ENCODE results near the gene CHN1.

CHN1 gene

GRCh38 chr2:174945601-174946260 is 59.5 kb downstream of the CHN1 start:
- no peaks in the 10 kb centered on the region for H3K9me3 ChIP-seq (ENCODE audit: control insufficient read depth in 5 of 5, low read length in 5 of 5)
- no peak overlapping the region for H3K4me3 ChIP-seq (ENCODE audit: low read depth in 1 of 5, low read length in 5 of 5)
- H3K4me1 ChIP-seq (ENCODE audit: control insufficient read depth in 5 of 5, insufficient read depth in 5 of 5, low read length in 5 of 5): no peaks in the 10 kb centered on the region
- H3K27me3 ChIP-seq (ENCODE audit: control insufficient read depth in 5 of 5, insufficient read depth in 4 of 5, low read length in 5 of 5): no peaks in the 10 kb centered on the region
- H3K27ac ChIP-seq (ENCODE audit: low read depth, low read length): no peak overlapping the region
- H3K9ac ChIP-seq (ENCODE audit: low read length in 5 of 5): no peak overlapping the region
- no peaks in the 10 kb centered on the region for H3K36me3 ChIP-seq (ENCODE audit: control insufficient read depth in 5 of 5, insufficient read depth in 5 of 5, low read length in 5 of 5)

DNA sequence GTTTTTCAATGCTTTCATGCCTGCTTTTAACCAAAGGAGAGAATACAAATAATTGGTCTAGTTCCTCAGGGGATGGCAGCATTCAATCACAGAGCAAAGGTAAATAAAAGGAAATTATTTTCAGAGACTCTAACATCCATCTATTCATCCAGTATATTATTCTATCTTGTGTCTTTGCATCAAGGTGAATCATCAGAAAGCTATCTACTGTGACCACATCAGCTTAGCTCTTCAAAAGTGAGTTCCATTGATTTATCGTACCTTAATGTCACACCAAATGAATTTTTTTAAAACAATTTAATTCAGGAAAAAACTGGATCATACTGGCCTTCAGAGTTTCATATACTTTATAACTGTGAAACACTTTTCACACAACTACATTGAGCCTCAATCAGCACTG is 66.1 kb downstream of the CHN1 start:
- H3K9ac ChIP-seq (ENCODE audit: low read length in 5 of 5): no peak overlapping the region
- H3K36me3 ChIP-seq (ENCODE audit: control insufficient read depth in 5 of 5, insufficient read depth in 5 of 5, low read length in 5 of 5): no peaks in the 10 kb centered on the region
- no peak overlapping the region for H3K27ac ChIP-seq (ENCODE audit: low read depth, low read length)
- H3K4me3 ChIP-seq (ENCODE audit: low read depth in 1 of 5, low read length in 5 of 5): no peak overlapping the region
- no peaks in the 10 kb centered on the region for H3K27me3 ChIP-seq (ENCODE audit: control insufficient read depth in 5 of 5, insufficient read depth in 4 of 5, low read length in 5 of 5)
- H3K9me3 ChIP-seq (ENCODE audit: control insufficient read depth in 5 of 5, low read length in 5 of 5): peaks cover 0 to 5% (median 0%) of the 10 kb centered on the region in 5 donors
- no peaks in the 10 kb centered on the region for H3K4me1 ChIP-seq (ENCODE audit: control insufficient read depth in 5 of 5, insufficient read depth in 5 of 5, low read length in 5 of 5)

- H3K9me3 ChIP-seq (ENCODE audit: control insufficient read depth in 5 of 5, low read length in 5 of 5): peaks cover 0 to 5% (median 0%) of the 10 kb centered on the region in 5 donors
- no peak overlapping the region for H3K9ac ChIP-seq (ENCODE audit: low read length in 5 of 5)
- no peak overlapping the region for H3K27ac ChIP-seq (ENCODE audit: low read depth, low read length)
- no peaks in the 10 kb centered on the region for H3K27me3 ChIP-seq (ENCODE audit: control insufficient read depth in 5 of 5, insufficient read depth in 4 of 5, low read length in 5 of 5)
- H3K4me3 ChIP-seq (ENCODE audit: low read depth in 1 of 5, low read length in 5 of 5): no peak overlapping the region
- peaks cover 0 to 7% (median 0%) of the 10 kb centered on the region in 5 donors for H3K4me1 ChIP-seq (ENCODE audit: control insufficient read depth in 5 of 5, insufficient read depth in 5 of 5, low read length in 5 of 5)
- H3K36me3 ChIP-seq (ENCODE audit: control insufficient read depth in 5 of 5, insufficient read depth in 5 of 5, low read length in 5 of 5): peaks cover 0 to 3% (median 0%) of the 10 kb centered on the region in 5 donors
Measured at GRCh38 chr2:174931724-174932123, 73.5 kb downstream of the CHN1 start.

GRCh38 chr2:174929786-174930185 is 75.4 kb downstream of the CHN1 start:
- Histone ChIP-seq H3K4me1 (ENCODE audit: control insufficient read depth in 5 of 5, insufficient read depth in 5 of 5, low read length in 5 of 5) (peaks cover 0 to 7% (median 0%) of the 10 kb centered on the region in 5 donors), H3K9me3 (ENCODE audit: control insufficient read depth in 5 of 5, low read length in 5 of 5) (peaks cover 0 to 5% (median 0%) of the 10 kb centered on the region in 5 donors), H3K27me3 (ENCODE audit: control insufficient read depth in 5 of 5, insufficient read depth in 4 of 5, low read length in 5 of 5) (no peaks in the 10 kb centered on the region), H3K4me3 (ENCODE audit: low read depth in 1 of 5, low read length in 5 of 5) (no peak overlapping the region), H3K9ac (ENCODE audit: low read length in 5 of 5) (no peak overlapping the region), H3K27ac (ENCODE audit: low read depth, low read length) (no peak overlapping the region), H3K36me3 (ENCODE audit: control insufficient read depth in 5 of 5, insufficient read depth in 5 of 5, low read length in 5 of 5) (peaks cover 0 to 3% (median 0%) of the 10 kb centered on the region in 5 donors)

- Histone ChIP-seq H3K36me3 (ENCODE audit: control insufficient read depth in 5 of 5, insufficient read depth in 5 of 5, low read length in 5 of 5) (no peaks in the 10 kb centered on the region), H3K4me3 (ENCODE audit: low read depth in 1 of 5, low read length in 5 of 5) (no peak overlapping the region), H3K27ac (ENCODE audit: low read depth, low read length) (no peak overlapping the region), H3K9me3 (ENCODE audit: control insufficient read depth in 5 of 5, low read length in 5 of 5) (no peaks in the 10 kb centered on the region), H3K4me1 (ENCODE audit: control insufficient read depth in 5 of 5, insufficient read depth in 5 of 5, low read length in 5 of 5) (peaks cover 0 to 3% (median 1%) of the 10 kb centered on the region in 5 donors), H3K27me3 (ENCODE audit: control insufficient read depth in 5 of 5, insufficient read depth in 4 of 5, low read length in 5 of 5) (no peaks in the 10 kb centered on the region), H3K9ac (ENCODE audit: low read length in 5 of 5) (no peak overlapping the region)
Measured at GRCh38 chr2:174925046-174925784, 80.0 kb downstream of the CHN1 start.

GRCh38 chr2:174924061-174924693 is 81.0 kb downstream of the CHN1 start:
- Histone ChIP-seq H3K4me1 (ENCODE audit: control insufficient read depth in 5 of 5, insufficient read depth in 5 of 5, low read length in 5 of 5) (peaks cover 0 to 8% (median 0%) of the 10 kb centered on the region in 5 donors), H3K9me3 (ENCODE audit: control insufficient read depth in 5 of 5, low read length in 5 of 5) (no peaks in the 10 kb centered on the region), H3K9ac (ENCODE audit: low read length in 5 of 5) (no peak overlapping the region), H3K36me3 (ENCODE audit: control insufficient read depth in 5 of 5, insufficient read depth in 5 of 5, low read length in 5 of 5) (no peaks in the 10 kb centered on the region), H3K27me3 (ENCODE audit: control insufficient read depth in 5 of 5, insufficient read depth in 4 of 5, low read length in 5 of 5) (no peaks in the 10 kb centered on the region), H3K4me3 (ENCODE audit: low read depth in 1 of 5, low read length in 5 of 5) (no peak overlapping the region), H3K27ac (ENCODE audit: low read depth, low read length) (no peak overlapping the region)

GRCh38 chr2:174919947-174920595 is 85.1 kb downstream of the CHN1 start:
- Histone ChIP-seq H3K36me3 (ENCODE audit: control insufficient read depth in 5 of 5, insufficient read depth in 5 of 5, low read length in 5 of 5) (no peaks in the 10 kb centered on the region), H3K9me3 (ENCODE audit: control insufficient read depth in 5 of 5, low read length in 5 of 5) (no peaks in the 10 kb centered on the region), H3K4me3 (ENCODE audit: low read depth in 1 of 5, low read length in 5 of 5) (no peak overlapping the region), H3K4me1 (ENCODE audit: control insufficient read depth in 5 of 5, insufficient read depth in 5 of 5, low read length in 5 of 5) (peaks cover 0 to 13% (median 0%) of the 10 kb centered on the region in 5 donors), H3K27me3 (ENCODE audit: control insufficient read depth in 5 of 5, insufficient read depth in 4 of 5, low read length in 5 of 5) (no peaks in the 10 kb centered on the region), H3K9ac (ENCODE audit: low read length in 5 of 5) (no peak overlapping the region), H3K27ac (ENCODE audit: low read depth, low read length) (no peak overlapping the region)

DNA sequence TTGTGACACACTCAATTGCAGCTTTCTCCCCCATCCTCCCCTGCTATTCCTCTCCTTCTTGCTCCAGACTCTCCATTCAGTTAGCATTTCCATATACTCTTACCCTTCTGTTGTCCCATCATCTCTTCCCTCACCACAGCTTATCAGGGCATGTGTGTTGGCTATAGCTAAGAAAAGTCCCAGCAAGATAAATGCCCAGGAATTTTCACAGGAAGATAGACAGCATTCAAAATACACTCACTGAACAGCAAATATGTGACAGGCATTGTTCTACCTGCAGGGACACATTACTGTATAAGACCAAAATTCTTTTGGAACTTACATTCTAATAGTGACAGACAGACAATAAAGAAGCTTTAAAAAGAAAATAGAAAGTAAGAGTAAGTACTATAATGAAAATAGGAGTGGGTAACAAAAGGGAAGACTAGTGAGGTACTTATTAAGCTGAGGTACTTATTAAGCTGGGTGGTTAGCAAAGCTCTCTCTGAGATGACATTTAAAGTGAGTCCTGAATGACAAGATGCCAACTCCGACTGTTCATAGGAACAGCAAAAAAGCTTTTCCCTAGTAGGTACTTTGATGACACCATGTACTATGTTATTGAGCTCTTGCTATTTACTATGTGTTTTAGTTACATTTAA is 86.2 kb downstream of the CHN1 start:
- peaks cover 0 to 16% (median 0%) of the 10 kb centered on the region in 5 donors for H3K4me1 ChIP-seq (ENCODE audit: control insufficient read depth in 5 of 5, insufficient read depth in 5 of 5, low read length in 5 of 5)
- no peaks in the 10 kb centered on the region for H3K27me3 ChIP-seq (ENCODE audit: control insufficient read depth in 5 of 5, insufficient read depth in 4 of 5, low read length in 5 of 5)
- H3K9me3 ChIP-seq (ENCODE audit: control insufficient read depth in 5 of 5, low read length in 5 of 5): no peaks in the 10 kb centered on the region
- peaks cover 0 to 1% (median 0%) of the 10 kb centered on the region in 5 donors for H3K36me3 ChIP-seq (ENCODE audit: control insufficient read depth in 5 of 5, insufficient read depth in 5 of 5, low read length in 5 of 5)
- H3K27ac ChIP-seq (ENCODE audit: low read depth, low read length): no peak overlapping the region
- H3K9ac ChIP-seq (ENCODE audit: low read length in 5 of 5): no peak overlapping the region
- H3K4me3 ChIP-seq (ENCODE audit: low read depth in 1 of 5, low read length in 5 of 5): no peak overlapping the region

GRCh38 chr2:174916270-174916930 is 88.8 kb downstream of the CHN1 start:
- Histone ChIP-seq H3K9me3 (ENCODE audit: control insufficient read depth in 5 of 5, low read length in 5 of 5) (no peaks in the 10 kb centered on the region), H3K4me3 (ENCODE audit: low read depth in 1 of 5, low read length in 5 of 5) (no peak overlapping the region), H3K9ac (ENCODE audit: low read length in 5 of 5) (no peak overlapping the region), H3K27me3 (ENCODE audit: control insufficient read depth in 5 of 5, insufficient read depth in 4 of 5, low read length in 5 of 5) (no peaks in the 10 kb centered on the region), H3K36me3 (ENCODE audit: control insufficient read depth in 5 of 5, insufficient read depth in 5 of 5, low read length in 5 of 5) (peaks cover 0 to 3% (median 0%) of the 10 kb centered on the region in 5 donors), H3K4me1 (ENCODE audit: control insufficient read depth in 5 of 5, insufficient read depth in 5 of 5, low read length in 5 of 5) (peaks cover 0 to 16% (median 0%) of the 10 kb centered on the region in 5 donors), H3K27ac (ENCODE audit: low read depth, low read length) (no peak overlapping the region)
